Stomach smooth muscle (tissue), 2 donors: ENCODE results near the gene AASDH.
"Not testable (repeated sequence)": the region's sequence is repeated elsewhere in the genome, so short reads cannot be mapped to it uniquely, and the experiment has no call there.

Experiments used
- H3K27ac ChIP-seq: one replicate; pipeline ENCODE4 v1.7.0; 2013; ENCODE audit warnings: mild to moderate bottlenecking, low read length, inconsistent platforms
- H3K27me3 ChIP-seq, 2 donors: one replicate each; pipeline ENCODE4 v1.7.0; 2013; ENCODE audit warnings: low read length in 2 of 2; ENCODE audit not compliant: insufficient read depth in 2 of 2, control insufficient read depth in 1 of 2
- H3K36me3 ChIP-seq, 2 donors: one replicate each; pipeline ENCODE4 v1.7.0; 2013; ENCODE audit warnings: low read length in 2 of 2; ENCODE audit not compliant: control insufficient read depth in 2 of 2, insufficient read depth in 2 of 2
- H3K4me1 ChIP-seq: one replicate; pipeline ENCODE4 v1.7.0; 2013; ENCODE audit warnings: low read length; ENCODE audit not compliant: control insufficient read depth, insufficient read depth
- H3K4me3 ChIP-seq, 2 donors: one replicate each; pipeline ENCODE4 v1.7.0; 2013; ENCODE audit warnings: low read length in 2 of 2
- H3K9ac ChIP-seq, 2 donors: one replicate each; pipeline ENCODE4 v1.7.0; 2013; ENCODE audit warnings: low read length in 2 of 2, mild to moderate bottlenecking in 1 of 2
- H3K9me3 ChIP-seq, 2 donors: one replicate each; pipeline ENCODE4 v1.7.0; 2013; ENCODE audit warnings: low read length in 2 of 2; ENCODE audit not compliant: control insufficient read depth in 2 of 2
- donor health status: healthy.
- donor health status: Pancreatic carcinoma.

AASDH gene

GRCh38 chr4:56388306-56388705, 1.0 kb upstream of the AASDH start:
- Histone ChIP-seq H3K4me3 (peak overlapping the region; percentile 92 to 95), H3K9me3 (no peaks in the 10 kb centered on the region), H3K4me1 (peaks cover 8% of the 10 kb centered on the region), H3K9ac (peak overlapping the region; percentile 89 to 98), H3K27ac (no peak overlapping the region), H3K36me3 (no peaks in the 10 kb centered on the region), H3K27me3 (no peaks in the 10 kb centered on the region)

GRCh38 chr4:56386091-56386490, 1.2 kb downstream of the AASDH start:
- peaks cover 8% of the 10 kb centered on the region for H3K4me1 ChIP-seq
- peak overlapping the region; percentile 40 to 43 for H3K4me3 ChIP-seq
- no peak overlapping the region for H3K9ac ChIP-seq
- H3K27ac ChIP-seq, result peak overlapping the region; percentile 94
- no peaks in the 10 kb centered on the region for H3K9me3 ChIP-seq
- H3K27me3 ChIP-seq, result no peaks in the 10 kb centered on the region
- no peaks in the 10 kb centered on the region for H3K36me3 ChIP-seq

- Histone ChIP-seq H3K36me3 (peaks cover 4 to 6% of the 10 kb centered on the region in 2 donors), H3K4me1 (no peaks in the 10 kb centered on the region), H3K27ac (no peak overlapping the region), H3K4me3 (no peak overlapping the region), H3K27me3 (no peaks in the 10 kb centered on the region), H3K9ac (no peak overlapping the region), H3K9me3 (no peaks in the 10 kb centered on the region)
Observed at GRCh38 chr4:56375458-56375857, 11.8 kb downstream of the AASDH start.

- Histone ChIP-seq H3K9ac (no peak overlapping the region), H3K4me1 (no peaks in the 10 kb centered on the region), H3K27ac (no peak overlapping the region), H3K27me3 (no peaks in the 10 kb centered on the region), H3K36me3 (peaks cover 6% of the 10 kb centered on the region in 2 donors), H3K9me3 (no peaks in the 10 kb centered on the region), H3K4me3 (no peak overlapping the region)
Observed at GRCh38 chr4:56374956-56375355, 12.3 kb downstream of the AASDH start.

GRCh38 chr4:56372774-56373173, 14.5 kb downstream of the AASDH start:
- Histone ChIP-seq H3K4me1 (no peaks in the 10 kb centered on the region), H3K9me3 (no peaks in the 10 kb centered on the region), H3K9ac (no peak overlapping the region), H3K27me3 (no peaks in the 10 kb centered on the region), H3K27ac (no peak overlapping the region), H3K4me3 (no peak overlapping the region), H3K36me3 (peaks cover 6 to 7% of the 10 kb centered on the region in 2 donors)

GRCh38 chr4:56371426-56372220, 15.7 kb downstream of the AASDH start:
- no peak overlapping the region for H3K4me3 ChIP-seq
- H3K9ac ChIP-seq, result no peak overlapping the region

GRCh38 chr4:56370377-56370776, 16.9 kb downstream of the AASDH start:
- H3K4me1 ChIP-seq, result no peaks in the 10 kb centered on the region
- peaks cover 6 to 7% of the 10 kb centered on the region in 2 donors for H3K36me3 ChIP-seq
- no peak overlapping the region for H3K4me3 ChIP-seq
- no peaks in the 10 kb centered on the region for H3K9me3 ChIP-seq
- H3K9ac ChIP-seq, result no peak overlapping the region
- no peaks in the 10 kb centered on the region for H3K27me3 ChIP-seq
- H3K27ac ChIP-seq, result no peak overlapping the region

More at GRCh38 chr4:56371426-56372220, 15.7 kb downstream of the AASDH start:
- Histone ChIP-seq H3K9me3 (no peaks in the 10 kb centered on the region), H3K36me3 (peaks cover 6 to 7% of the 10 kb centered on the region in 2 donors), H3K27ac (no peak overlapping the region), H3K27me3 (no peaks in the 10 kb centered on the region), H3K4me1 (no peaks in the 10 kb centered on the region)

- not testable (repeated sequence) for H3K27me3 ChIP-seq, H3K9ac ChIP-seq, H3K27ac ChIP-seq, H3K36me3 ChIP-seq, H3K4me1 ChIP-seq, H3K9me3 ChIP-seq, H3K4me3 ChIP-seq
Observed at GRCh38 chr4:56362981-56363380, 24.3 kb downstream of the AASDH start.

GRCh38 chr4:56360071-56360470, 27.2 kb downstream of the AASDH start:
- H3K4me3 ChIP-seq, result no peak overlapping the region
- H3K9me3 ChIP-seq, result no peaks in the 10 kb centered on the region
- H3K36me3 ChIP-seq, result peaks cover 3 to 6% of the 10 kb centered on the region in 2 donors
- no peak overlapping the region for H3K27ac ChIP-seq
- H3K9ac ChIP-seq, result no peak overlapping the region
- H3K4me1 ChIP-seq, result no peaks in the 10 kb centered on the region
- no peaks in the 10 kb centered on the region for H3K27me3 ChIP-seq

GRCh38 chr4:56356650-56357049, 30.6 kb downstream of the AASDH start:
- Histone ChIP-seq H3K9me3 (no peaks in the 10 kb centered on the region), H3K4me3 (no peak overlapping the region), H3K4me1 (no peaks in the 10 kb centered on the region), H3K9ac (no peak overlapping the region), H3K36me3 (peaks cover 3 to 14% of the 10 kb centered on the region in 2 donors), H3K27ac (no peak overlapping the region), H3K27me3 (no peaks in the 10 kb centered on the region)

- H3K36me3 ChIP-seq, result peaks cover 15% of the 10 kb centered on the region in 2 donors
- H3K9ac ChIP-seq, result no peak overlapping the region
- H3K27ac ChIP-seq, result no peak overlapping the region
Observed at GRCh38 chr4:56348576-56348975, 38.7 kb downstream of the AASDH start.

More at GRCh38 chr4:56348576-56348975, 38.7 kb downstream of the AASDH start:
- Histone ChIP-seq H3K4me1 (no peaks in the 10 kb centered on the region), H3K27me3 (no peaks in the 10 kb centered on the region), H3K4me3 (no peak overlapping the region), H3K9me3 (no peaks in the 10 kb centered on the region)
